GM18867 (cell line): ENCODE data around the gene CNOT4.

Source experiments
- ATAC-seq: cut with Tn5 transposase; IDR thresholded peaks from one replicate; pipeline ENCODE4 v1.9.1; 2021; ENCODE audit warnings: mild to moderate bottlenecking, moderate library complexity; ENCODE audit not compliant: unreplicated experiment

CNOT4 gene, protein sequence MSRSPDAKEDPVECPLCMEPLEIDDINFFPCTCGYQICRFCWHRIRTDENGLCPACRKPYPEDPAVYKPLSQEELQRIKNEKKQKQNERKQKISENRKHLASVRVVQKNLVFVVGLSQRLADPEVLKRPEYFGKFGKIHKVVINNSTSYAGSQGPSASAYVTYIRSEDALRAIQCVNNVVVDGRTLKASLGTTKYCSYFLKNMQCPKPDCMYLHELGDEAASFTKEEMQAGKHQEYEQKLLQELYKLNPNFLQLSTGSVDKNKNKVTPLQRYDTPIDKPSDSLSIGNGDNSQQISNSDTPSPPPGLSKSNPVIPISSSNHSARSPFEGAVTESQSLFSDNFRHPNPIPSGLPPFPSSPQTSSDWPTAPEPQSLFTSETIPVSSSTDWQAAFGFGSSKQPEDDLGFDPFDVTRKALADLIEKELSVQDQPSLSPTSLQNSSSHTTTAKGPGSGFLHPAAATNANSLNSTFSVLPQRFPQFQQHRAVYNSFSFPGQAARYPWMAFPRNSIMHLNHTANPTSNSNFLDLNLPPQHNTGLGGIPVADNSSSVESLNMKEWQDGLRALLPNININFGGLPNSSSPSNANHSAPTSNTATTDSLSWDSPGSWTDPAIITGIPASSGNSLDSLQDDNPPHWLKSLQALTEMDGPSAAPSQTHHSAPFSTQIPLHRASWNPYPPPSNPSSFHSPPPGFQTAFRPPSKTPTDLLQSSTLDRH

GRCh38 chr7:135509839-135510591 is at the start of gene CNOT4:
TSS of gene CNOT4 (minus strand) at chr7:135510102. CDS start at chr7:135438331, 71,771 bp downstream.
- ATAC-seq = peak; percentile 95

GRCh38 chr7:135558881-135559280 is 49.0 kb upstream of the CNOT4 start:
- no peak for ATAC-seq

DNA sequence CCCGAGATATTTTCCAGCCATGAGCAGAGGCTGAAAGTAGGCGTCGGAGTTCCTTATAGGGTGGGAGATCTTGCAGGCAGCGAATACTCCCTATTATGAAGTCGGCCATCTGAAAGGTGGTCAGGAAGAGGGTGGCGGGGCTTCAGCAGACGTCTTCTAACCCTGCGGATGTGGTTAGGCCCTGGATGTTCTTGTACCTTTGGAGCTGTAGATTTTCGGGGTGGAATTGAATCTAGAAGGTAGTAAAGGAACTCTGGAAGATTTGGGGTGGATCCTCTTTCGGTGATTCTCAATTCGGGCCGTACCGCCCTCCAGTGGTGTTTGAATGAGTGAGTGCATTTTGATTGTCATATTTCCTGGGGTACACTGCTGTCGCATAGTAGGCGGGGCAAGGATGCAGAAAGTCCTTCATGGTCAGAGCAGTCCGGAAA is 48.5 kb upstream of the CNOT4 start:
- peak; percentile 76 for ATAC-seq

GRCh38 chr7:135557455-135558336 is 47.8 kb upstream of the CNOT4 start, which contains the start of gene NUP205:
TSS of gene NUP205 (plus strand) at chr7:135557917. CDS start at chr7:135557945, 28 bp downstream.
- ATAC-seq = peak; percentile 79

- ATAC-seq = no peak
Observed at GRCh38 chr7:135553346-135553745, 43.4 kb upstream of the CNOT4 start.

- ATAC-seq = no peak
Observed at GRCh38 chr7:135552148-135552547, 42.2 kb upstream of the CNOT4 start.

DNA sequence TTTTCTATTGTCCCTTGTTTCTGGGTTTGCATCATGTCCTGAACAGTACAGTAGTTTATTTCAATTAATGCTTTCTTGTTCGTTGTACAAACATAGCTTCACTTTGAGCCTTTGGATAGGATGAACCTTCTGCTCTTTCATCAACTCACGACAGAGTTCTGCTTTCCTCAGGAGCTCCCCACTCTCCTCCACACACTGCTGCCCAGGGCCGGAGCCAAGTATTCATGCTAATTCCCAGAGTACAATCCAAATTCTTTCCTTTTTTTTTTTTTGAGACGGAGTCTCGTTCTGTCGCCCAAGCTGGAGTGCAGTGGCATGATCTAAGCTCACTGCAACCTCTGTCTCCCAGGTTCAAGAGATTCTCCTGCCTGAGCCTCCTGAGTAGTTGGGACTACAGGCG is 40.3 kb upstream of the CNOT4 start:
- ATAC-seq = no peak

GRCh38 chr7:135541029-135541428 is 31.1 kb upstream of the CNOT4 start:
- no peak for ATAC-seq

DNA sequence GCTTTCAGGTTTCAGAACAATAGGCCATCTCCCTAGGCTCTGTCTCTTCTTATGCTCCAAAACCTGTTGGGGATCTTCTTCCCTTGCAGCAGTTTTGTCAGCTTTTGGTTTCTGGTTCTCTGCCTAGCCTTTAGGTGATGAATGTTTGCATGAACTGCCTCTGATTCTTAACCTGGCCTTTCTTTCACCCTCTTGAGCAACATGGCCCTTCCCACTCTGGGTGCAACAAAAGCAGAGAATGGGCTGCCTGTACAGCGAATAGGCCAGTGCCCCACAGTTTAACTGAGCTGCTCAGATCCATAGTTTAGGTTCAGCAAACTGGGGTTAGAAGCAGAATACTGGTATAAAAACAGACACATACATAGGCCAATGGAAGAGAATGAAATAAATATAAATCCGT is 29.7 kb upstream of the CNOT4 start:
- no peak for ATAC-seq

- no peak for ATAC-seq
Observed at GRCh38 chr7:135538376-135538775, 28.5 kb upstream of the CNOT4 start.

DNA sequence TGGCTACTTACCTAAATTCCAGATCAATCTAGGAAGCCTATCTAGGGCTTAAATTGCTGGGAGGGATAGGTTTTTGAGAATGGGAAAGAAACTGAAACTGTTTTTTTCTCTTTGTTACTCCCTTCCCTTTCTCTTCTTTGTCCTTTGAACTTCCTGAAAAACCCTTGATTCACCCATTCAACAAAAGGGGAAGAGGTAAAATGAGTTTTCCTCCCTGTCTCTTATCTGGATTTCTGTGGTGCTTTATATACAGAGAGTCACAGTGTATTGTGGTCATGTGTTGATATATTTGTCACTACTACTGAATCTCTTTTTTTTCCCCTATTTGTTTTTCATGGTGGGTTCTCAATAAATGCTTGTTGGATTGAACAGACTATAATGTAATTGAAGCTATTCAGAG is 28.0 kb upstream of the CNOT4 start:
- ATAC-seq = no peak

DNA sequence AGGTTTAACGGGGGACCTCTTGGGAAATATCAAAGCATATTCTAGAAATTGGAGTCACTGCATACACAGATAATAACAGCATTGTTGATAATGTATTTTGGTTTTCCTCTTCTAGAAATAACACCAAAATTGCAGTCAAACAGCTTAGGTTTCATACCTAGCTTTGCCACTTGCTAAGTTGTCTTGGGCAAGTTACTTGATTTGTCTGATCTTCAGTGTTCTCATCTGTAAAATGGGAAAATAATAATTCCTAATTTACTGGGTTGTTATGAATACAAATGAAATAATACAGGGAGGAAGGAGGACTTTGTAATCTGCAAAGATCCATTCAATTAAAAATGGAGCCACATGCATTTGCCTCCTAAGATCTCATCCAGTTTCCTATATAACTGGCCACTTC is 27.6 kb upstream of the CNOT4 start:
- ATAC-seq = no peak

DNA sequence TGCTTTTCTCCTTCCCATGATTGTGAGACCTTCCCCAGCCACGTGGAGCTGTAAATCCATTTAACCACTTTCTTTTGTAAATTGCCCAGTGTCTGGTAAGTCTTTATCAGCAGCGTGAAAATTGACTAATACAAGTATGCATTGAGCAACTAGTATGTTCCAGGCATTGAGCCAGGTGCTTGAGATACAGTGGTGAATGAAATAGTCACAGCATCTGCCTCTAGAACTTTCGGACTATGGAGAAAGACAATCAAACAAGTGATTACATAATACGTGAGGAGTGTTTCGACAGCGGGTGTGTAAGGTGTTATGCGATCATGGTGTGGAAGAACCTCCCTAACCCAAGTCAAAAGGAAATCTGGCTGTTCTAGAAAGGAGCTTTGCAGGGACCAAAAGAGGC is 26.2 kb upstream of the CNOT4 start:
- no peak for ATAC-seq

DNA sequence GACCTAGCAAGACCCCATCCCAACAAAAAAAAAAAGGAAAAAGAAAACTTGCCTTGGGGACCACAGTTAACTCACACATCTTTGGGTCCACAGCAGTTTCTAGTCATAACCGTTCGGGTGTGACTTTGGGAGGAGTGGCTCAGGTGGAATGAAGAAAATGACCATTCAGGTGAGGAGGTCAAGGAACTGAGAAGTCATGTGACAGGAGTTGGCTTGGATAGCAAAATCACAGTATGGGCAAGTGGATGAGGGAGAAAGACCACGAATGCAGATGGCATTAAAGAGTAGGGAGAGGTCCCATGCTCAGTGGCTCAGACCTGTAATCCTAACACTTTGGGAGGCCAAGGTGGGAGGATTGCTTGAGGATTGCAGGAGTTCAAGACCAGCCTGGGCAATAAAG is 17.1 kb upstream of the CNOT4 start:
- ATAC-seq = no peak

DNA sequence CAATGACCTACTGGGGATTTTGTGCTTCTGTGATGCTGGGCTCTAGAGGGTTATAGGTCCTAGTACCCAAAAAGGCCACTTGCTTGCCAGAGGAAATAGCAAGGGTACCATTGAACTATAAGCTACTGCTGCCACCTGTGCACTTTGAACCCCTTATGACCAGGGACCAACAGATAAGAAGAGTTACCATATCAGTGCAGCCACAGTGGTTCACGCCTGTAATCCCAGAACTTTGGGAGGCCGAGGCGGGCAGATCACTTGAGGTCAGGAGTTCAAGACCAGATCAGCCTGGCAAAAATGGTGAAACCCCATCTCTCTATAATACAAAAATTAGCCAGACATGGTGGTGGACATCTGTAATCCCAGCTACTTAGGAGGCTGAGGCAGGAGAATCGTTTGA is 15.5 kb upstream of the CNOT4 start:
- no peak for ATAC-seq

DNA sequence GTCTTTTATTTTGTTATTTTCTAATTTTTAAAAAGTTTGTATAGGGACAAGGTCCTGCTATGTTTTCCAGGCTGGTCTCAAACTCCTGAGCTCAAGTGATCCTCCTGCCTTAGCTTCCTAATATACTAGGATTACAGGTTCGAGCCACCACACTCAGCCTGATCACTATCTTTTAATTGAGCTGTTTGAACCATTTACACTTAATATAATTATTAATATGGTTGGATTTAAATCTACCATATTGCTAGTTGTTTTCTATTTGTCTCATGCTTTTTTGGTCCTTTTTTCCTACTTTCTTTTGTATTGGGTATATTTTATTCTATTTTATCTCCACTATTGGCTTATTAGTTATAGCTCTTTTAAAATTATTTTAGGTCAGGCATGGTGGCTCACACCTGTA is 13.2 kb upstream of the CNOT4 start:
- no peak for ATAC-seq

- ATAC-seq = no peak
Observed at GRCh38 chr7:135522509-135522908, 12.6 kb upstream of the CNOT4 start.

- ATAC-seq = no peak
Observed at GRCh38 chr7:135519871-135520270, 10.0 kb upstream of the CNOT4 start.

GRCh38 chr7:135519233-135519688 is 9.4 kb upstream of the CNOT4 start:
- ATAC-seq = no peak

- no peak for ATAC-seq
Observed at GRCh38 chr7:135518748-135519147, 8.8 kb upstream of the CNOT4 start.
